HG03135 (cell line): ENCODE data around the gene CYP46A1.

ENCODE experiments used
- ATAC-seq: cut with Tn5 transposase; IDR thresholded peaks from one replicate; pipeline ENCODE4 v1.9.1; 2021; ENCODE audit warnings: mild to moderate bottlenecking, moderate library complexity; ENCODE audit not compliant: unreplicated experiment

Gene CYP46A1

GRCh38 chr14:99727096-99727870 lies 43.2 kb downstream of the CYP46A1 start:
- ATAC-seq, result no peak

GRCh38 chr14:99728231-99728920 lies 44.3 kb downstream of the CYP46A1 start:
- ATAC-seq, result no peak

- ATAC-seq, result no peak
Measured at GRCh38 chr14:99728981-99729451, 44.9 kb downstream of the CYP46A1 start.

GRCh38 chr14:99729991-99730875 lies 46.1 kb downstream of the CYP46A1 start:
- peak; percentile 73 for ATAC-seq

- ATAC-seq, result no peak
Measured at GRCh38 chr14:99730876-99731546, 46.9 kb downstream of the CYP46A1 start.

- ATAC-seq, result no peak
Measured at GRCh38 chr14:99731547-99732435, 47.7 kb downstream of the CYP46A1 start.

DNA sequence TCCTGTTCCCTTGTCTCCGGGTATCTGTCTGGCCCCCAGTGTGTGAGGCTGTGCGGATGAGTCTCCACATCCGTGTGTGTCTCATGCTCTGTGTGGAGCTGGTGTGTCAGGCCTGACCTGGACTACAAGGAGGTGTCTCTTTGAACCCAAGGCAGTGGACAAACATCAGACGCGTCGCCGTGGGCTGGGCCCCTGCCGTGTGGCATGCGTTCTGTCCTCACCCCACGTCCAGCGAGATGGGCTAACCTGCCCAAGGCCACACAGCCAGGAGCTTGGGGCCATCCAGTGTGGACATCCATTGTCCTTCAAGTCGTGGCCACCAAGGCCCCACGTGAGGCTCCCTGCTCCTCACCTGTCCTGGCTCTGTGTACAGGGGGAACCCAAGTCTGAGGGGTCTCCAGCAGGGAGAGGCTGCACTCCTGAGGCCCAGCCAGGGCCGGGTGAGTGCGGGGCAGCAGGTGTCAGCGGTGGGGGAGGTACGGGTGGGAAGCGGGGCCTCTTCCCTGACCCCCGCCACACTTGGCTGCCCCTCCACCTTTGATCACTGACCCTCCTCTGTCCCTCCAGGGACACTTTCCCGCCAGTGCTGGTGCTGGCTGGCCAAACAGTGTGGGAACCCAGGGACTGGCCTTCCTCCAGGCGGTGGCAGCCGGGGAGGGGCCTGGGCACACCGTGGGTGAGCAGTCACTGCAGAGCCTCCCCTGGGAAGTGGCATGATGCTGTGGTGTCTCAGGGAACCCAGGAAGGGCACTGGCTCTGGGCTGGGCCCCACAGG lies 48.5 kb downstream of the CYP46A1 start:
- ATAC-seq, result no peak

DNA sequence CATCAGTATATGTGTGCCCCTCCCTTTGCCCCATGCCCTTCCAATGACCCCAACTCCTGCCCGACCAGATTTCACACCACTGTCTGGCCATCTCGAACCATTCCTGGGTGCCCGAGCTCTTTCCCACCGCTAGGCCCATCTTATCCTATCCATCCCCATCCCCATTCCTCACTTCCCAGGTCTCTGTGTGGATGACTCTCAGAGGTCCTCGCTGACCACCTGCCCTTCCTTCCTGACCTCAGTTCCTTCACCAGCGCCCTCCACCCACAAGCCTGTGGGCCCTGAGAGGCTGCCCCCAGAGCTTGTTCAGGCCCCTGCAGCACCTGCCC lies 49.1 kb downstream of the CYP46A1 start:
- no peak for ATAC-seq

DNA sequence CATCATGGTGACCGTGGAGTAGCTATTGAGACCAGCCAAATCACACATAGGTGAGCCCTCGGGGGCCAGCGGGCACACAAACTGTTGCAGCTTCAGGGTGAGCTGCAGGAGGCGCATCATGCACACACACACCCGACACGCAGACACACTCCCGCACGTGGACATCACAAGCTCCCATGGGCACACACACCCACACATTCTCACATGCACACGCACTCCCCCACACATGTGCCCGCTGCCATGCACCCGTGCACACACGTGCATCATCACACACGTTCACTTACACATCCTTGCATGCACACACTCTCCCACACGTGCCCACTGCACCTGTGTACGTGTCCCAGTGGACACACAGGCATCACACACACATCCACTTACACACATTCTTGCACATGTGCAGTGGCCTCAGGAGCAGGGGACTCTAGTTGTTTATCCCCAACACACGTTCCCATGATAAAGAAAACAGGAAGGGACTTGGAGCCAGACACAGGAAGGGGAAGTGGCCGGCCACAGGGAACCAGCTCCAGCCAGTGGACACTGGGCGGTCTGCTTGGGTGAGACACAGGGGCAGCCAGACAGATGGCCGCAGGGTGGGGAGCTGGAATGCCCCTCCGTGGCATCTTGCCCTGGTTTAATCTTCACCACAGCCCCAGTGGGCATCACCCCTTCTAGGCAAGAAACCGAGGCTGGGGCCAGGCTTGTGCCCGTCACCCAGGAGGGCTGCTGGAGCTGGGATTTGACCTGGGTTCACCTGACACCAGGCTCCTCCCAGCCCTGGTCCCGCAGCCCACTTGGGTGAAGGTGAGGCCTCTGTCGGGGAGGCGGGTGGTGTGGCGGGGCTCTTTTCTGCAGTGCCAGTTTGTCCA lies 49.7 kb downstream of the CYP46A1 start:
- ATAC-seq, result no peak

GRCh38 chr14:99734406-99735051 lies 50.4 kb downstream of the CYP46A1 start:
- no peak for ATAC-seq

DNA sequence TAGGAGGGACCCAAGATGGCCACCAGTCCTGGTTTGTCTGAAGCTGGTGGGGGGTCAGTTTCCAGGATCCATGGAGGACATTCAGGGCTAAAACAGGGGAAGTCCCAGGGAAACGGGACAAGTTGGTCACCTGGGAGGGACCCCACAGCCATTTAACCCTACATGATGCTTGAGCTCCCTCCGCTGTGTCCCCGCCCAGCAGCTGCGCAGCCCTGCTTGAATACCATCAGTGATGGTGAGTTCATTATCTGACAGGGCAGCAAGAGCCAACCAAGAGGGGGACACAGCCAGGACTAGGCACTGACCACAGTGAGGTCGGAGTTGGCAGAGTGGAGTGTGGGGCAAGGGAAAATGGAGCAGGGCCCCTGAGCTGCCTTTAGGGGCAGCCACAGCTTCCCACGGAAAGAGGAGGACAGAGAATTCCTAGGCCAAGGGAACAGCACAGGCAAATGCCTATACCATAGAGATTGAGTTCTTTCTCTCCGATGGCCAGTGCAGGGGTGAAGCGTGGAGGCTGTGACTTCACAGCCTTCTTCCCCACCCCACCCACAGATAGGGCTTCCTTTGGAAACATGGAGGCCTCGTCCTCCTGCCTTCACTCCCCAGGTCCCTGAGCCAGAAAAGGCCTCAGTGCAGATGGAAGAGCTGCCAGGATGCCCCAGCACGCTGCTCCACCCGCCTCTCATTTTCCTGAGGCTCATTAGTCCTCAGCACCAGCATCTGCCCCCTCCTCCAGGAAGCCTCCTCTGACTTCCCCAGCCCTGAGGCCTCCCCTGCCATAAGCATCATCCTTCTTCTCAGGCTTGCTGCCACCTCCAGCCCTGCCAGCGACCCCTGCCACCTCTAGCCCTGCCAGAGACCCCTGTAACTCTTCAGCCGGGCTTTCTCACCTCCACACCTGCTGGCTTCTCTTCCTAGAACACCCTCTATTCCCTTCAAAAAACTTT lies 51.4 kb downstream of the CYP46A1 start:
- ATAC-seq, result no peak

DNA sequence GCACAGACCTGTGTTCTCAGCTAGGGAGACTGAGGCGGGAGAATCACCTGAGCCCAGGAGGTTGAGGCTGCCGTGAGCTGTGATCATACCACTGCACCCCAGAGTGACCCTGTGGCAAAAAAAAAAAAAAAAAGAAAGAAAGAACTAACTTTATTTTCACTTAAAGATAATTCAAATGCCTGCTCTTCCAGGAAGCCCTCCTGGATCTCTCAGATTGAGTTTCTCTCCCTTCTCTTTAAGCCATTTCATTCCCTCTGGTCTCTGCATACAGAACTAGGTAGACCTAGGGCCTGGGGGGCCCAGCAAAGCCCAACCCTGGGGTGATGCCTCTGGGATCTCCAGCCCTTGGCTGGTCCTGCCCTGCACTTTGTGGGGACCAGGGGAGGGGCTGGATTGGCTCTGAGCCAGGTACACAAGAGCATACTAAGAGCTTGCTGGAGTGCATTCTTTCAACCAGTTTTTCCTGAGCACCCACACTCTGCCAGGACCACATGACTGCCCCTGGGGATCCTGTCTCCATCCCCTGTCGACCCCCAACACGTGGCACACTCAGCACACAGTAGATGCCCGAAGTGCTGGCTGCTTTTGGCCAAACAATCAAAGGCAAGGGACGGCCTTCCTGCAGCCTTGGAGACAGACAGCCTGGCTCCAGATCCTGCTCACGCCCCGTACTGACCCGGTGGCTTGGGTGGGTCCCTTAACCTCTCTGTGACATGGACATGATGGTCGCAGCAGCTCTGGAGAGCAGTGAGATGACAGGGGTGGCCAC lies 52.7 kb downstream of the CYP46A1 start:
- no peak for ATAC-seq

DNA sequence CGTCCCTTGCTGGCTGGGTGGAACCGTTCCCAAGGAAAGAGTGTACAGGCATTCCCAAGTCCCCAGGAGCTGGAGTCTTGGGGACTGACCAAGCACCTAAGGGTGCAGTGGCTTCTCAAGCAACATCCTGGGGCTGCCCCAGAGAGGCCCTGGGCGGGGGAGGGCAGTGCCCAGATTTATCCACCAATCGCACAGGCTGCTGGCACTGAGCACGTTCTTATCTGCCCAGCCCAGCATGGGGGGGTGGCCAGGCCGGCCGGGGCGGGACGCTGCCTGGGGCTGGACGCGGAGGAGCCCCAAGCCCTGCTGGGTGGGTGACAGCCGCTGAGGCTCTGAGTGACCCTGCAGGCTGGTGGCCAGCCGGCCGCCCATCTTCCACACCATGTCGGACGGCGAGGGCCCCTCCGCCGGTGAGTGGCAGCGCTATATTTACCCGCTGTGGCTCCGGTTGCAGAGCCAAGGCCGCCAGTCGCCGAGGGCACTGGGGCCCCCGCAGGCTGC lies 53.4 kb downstream of the CYP46A1 start:
- ATAC-seq, result no peak

GRCh38 chr14:99737956-99738667 lies 54.0 kb downstream of the CYP46A1 start:
- ATAC-seq, result no peak

DNA sequence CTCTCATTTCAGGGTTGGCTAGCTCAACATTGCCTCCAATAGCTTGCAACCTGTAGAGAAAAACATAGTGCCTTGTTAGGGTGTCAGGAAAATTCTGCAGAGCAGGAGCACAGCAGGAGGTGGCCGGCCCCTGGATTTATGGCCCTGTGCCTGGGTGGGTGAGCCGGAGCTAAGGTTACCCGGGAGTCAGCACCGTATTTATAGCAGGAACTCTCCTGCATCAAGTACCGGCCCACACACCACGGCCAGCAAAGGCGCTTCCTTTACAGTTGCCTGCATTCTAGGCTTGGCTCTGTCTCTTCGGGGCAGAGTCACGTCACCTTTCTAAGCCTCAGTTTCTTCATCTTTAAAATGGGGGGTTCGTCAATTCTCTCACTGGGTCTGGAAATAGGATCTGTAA lies 56.3 kb downstream of the CYP46A1 start:
- no peak for ATAC-seq
